Right ventricle myocardium inferior (tissue), 1 donor: ENCODE results near the gene GNAO1. TPM values are rescaled to one million over a fixed set of nuclear protein-coding genes. Genes with fewer than 3 reads are reported as not detected.

Source experiments
- ATAC-seq: fragments of 200-7000 bp; cut with Tn5 transposase; one replicate; pipeline ENCODE4 v1.9.1; 2020; ENCODE audit warnings: mild to moderate bottlenecking, moderate library complexity
- DNase-seq: peaks from one replicate; pipeline ENCODE4 v3.0.0; 2021; ENCODE audit errors: missing footprints
- intact Hi-C: fragments of 100-400 bp; cut with DNase I; formaldehyde crosslinking; loops from one replicate; pipeline ENCODE4 v1.11.0; 2022
- total RNA-seq: library from RNA; stranded (reverse); fragmentation: NEBNext Ultra II Directional; extraction: Animal tissue kit (Norgen Biotek cat#: 25700); gene quantifications from one replicate; pipeline ENCODE4 v1.2.1, GENCODE V29; 2021
- donor health status: DM: no; HTN: yes; CAD: no; lungs with severe emphysema.

The GNAO1 gene
- total RNA-seq, 1 donor from 2014 or later, result 32.2 TPM

DNA sequence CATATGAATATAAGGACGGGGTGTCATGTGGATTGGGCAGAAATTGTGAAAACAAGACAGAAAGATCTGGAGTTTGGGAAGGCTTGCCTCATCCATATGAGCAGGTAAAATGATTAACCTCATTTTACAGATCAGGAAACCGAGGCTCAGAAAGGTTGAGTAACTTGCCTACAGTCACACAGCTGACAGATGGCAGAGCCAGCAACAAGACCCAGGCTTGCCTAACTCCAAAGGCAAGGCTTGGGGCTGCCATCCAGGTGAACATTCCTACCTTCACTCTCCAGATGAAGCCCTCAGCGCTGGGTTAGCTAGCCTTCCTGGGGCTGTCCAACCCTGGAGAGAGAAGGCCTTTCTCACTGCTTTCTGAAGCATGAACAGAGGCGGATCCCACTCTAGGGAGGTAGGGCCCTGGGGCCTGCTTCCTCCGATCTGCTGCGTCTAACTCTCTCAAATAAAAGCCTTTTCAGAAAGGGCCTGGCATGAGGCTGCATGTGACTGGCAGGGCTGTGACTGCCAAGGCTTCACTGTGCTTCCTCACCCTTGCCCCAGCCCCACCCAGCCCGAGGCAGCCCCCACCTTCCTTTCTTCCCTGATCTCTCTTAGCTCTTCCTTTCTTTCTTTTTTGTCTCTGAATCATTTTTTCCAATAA, 107.8 kb downstream of the GNAO1 start:
- intact Hi-C loops, result no loop called here
- peak; percentile 51 for ATAC-seq
- DNase-seq, result no peak

DNA sequence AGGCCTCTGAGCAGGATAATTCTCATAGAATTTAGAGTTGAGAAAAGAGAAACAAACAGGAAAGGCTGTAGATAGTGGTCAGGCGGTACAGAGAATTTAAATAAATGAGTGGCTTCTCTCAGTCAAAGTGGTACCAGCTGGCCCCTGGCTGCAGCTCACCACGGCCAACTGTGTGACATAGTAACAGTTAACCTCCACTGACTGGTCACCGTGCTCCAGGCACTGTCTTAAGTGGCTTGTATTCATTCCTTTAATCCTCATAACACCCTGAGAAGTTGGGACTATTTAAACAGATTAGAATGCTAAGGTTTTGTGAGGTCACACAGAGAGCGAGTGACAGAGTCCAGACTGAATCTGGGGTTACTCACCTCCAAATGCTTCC, 108.9 kb downstream of the GNAO1 start:
- DNase-seq (no peak), ATAC-seq (no peak)
- intact Hi-C loops, result no loop called here

DNA sequence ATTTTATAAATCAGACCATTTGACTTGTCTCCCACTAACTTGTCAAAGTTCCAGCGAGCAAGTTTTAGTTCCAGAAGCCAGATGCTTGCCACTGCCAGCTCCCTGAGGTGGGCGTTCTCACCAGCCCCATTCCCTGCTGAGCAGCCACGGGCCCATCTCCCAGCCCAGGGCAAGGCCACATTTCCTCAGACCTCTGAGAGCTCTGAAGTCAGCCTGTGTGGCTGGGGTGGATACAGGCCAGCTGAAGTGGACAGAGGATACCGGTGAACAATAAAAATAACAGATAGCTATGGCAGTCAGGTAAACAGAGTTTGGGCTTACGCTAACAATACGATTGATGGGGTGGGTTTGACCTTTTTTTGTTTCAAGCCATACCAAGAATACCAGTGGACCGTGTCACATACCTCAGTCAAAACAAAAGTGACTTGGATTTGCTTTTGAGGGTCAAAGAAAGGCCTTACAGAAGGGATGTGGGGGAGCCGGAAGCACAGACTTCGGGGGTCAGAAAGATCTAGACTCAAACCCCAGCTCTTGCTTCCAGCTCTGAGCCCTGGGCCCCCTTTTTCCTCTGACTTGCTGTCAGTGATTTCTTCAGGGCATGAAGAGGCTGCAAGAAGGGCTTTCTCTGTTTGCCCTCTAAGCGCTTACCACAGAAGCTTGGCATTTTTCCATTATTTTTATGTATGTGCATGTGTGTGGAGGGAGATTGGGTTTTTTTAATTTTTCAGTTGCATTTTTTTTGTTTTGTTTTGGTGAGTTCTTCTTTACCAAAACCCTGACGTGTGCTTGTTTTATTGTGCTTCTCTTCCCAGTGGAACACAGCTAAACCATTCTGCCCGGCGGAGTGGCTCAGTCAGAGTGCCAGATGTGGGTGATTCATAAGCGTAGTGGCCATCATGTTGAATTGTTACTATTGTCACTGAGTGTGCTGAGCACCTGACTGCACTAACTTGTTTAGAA, 109.9 kb downstream of the GNAO1 start:
- intact Hi-C loops, result no loop called here
- no peak for ATAC-seq
- no peak for DNase-seq

DNA sequence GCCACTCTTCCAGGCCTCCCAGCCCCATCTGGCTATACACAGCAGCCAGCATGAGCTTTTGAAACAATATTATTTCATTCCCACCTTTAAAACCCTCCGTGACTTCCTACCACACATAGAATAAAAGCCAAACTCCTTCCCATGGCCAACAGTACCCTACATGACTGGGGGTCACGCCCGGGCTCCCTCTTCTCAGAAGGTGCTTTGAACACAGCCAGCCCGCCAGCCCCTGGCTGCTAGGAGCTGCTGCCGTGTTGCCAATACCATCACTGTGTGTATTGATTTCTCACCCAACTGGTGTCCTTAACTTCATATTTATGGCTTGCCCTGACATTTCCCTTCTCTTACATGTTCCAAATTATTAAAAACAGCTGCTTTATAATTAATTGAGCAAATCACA, 111.2 kb downstream of the GNAO1 start:
- ATAC-seq (no peak), DNase-seq (no peak)
- intact Hi-C loops, result no loop called here

DNA sequence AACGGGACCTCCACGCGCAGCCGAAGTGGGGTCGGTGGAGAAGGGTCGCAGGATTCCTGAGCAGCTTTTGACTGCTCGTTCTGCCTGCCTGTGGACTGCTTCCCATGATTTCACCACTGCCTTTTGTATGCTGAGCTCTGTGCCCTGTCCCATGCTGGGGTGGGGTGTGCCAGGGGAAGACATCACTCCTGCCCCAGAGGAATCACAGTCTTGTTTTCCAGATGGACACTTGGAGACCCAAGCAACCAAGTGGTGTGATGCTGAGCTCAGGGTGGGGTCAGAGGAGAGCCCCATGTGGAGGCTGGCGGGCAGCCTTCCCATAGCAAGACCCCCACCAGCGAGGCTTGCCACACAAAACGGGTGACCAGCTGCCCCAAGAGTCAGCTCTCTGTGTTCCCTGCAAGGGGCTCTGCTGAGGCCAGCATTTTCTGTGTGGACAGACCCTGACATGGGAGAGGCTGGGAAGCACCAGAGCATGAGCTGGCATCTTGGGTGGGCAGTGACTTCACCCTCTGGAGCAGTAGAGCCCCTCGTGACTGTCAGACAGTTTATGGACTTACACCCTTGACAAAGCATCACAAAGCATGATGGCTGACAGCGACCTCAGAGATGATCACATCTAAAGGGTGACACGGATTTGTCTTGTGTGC, 111.9 kb downstream of the GNAO1 start:
- DNase-seq (no peak), ATAC-seq (no peak)
- intact Hi-C loops, result no loop called here

DNA sequence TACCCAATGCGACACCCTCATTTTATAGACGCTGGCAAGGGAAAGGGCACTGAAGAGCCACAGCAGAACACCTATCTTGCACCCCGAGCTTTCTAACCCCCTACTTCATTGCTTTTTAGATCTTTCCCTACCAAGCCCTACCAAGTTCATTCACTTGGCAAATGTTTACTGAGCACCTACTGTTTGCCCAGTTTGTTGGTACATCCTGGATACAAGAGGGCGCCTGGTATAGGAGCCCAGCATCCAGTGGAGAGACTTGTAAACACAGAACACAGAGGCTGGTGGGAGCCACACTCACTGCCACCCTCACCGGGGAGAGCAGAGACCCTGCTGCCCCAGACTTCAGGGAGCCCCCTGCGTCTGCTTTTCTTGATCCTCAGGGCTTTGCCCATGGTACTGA, 112.6 kb downstream of the GNAO1 start:
- ATAC-seq, result no peak

DNA sequence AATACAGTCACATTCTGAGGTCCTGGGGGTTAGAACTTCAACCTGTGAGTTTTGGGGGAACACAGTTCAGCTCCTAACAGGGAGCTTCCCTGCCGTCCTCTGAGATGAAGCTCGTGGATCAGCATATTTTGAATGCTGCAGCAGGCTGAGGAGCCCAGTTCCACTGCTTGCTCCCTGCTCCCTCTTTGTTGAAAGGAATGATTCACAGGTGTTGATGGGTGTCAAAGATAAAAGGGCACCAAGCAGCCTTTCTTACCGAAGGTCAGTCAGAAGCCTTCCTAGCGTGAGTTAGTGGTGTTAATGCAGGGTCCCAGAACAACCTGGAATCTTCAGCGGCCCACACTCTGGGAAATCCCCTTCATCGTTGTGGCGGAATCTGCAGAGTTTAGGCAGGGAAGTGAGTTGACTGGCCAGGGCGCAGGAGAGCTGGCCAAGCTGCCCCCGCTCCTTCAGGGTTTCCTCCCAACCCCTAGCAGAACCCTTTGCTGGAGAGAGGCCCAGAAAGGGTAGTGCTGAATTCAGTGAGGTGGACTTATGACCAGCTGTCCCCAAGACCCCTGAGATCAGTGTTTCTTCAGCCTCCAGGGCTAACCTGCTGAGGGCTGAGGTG, 114.8 kb downstream of the GNAO1 start:
- ATAC-seq (no peak), DNase-seq (no peak)
- intact Hi-C loops, result no loop called here

More for the DNA sequence above, 112.6 kb downstream of the GNAO1 start:
- intact Hi-C loops, result no loop called here
- no peak for DNase-seq

DNA sequence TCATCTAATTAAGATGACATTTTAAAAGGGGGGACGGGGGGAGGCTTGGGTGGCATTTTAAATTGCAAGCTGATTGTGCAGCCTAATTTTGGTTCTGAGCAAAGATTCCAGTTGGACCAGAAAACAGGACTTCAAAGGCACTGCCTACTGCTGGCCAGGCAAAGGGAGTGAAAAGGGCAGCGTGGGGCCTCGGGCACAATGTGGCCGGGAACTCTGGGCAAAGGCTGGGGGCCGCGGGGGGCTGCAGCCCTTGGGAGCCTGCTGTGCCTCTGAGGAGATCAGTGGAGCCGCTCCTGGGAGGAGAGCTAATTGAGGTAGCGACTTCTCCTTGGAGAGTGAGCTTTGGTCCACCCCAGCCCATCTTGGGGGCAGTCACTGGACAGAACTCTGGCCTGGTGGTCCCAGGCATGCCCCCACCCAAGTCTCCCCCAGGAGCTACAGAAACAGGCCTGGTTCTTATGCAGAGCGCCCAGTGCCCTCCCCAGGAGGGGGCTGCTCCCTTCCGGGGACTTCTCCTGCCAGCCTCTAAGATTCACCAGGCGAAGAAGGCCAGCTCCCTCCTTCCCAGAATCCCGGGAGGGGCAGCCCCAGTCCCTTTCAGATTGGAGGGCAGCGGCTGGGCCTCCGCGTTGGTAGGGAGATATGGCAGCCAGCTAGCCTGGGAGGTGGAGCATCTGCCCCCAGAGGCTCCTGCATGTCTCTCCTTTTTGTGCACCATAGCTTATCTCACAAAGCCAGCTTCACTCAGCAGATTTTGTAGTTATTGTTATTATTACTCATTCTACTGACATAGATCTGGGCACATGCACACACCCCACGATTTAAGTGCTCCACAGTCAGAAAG, 115.6 kb downstream of the GNAO1 start:
- DNase-seq, result no peak
- ATAC-seq, result no peak
- intact Hi-C loops, result no loop called here

DNA sequence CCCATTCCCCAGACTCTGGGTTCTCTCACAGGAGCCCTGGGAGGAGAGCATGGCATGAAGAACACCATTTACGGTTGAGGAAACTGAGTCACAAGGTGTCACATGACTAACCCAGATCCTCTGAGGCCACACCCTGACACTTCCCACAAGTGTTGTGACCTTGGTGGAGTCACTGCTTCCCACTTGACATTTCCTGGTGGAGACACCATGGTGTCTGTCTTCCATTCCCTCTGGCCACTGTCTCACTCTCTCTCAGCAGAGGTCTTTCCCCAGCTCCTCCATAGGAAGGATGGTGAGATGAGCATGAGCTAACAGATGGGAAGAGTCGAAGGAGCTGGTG, 116.2 kb downstream of the GNAO1 start:
- ATAC-seq (no peak), DNase-seq (no peak)
- intact Hi-C loops, result no loop called here

DNA sequence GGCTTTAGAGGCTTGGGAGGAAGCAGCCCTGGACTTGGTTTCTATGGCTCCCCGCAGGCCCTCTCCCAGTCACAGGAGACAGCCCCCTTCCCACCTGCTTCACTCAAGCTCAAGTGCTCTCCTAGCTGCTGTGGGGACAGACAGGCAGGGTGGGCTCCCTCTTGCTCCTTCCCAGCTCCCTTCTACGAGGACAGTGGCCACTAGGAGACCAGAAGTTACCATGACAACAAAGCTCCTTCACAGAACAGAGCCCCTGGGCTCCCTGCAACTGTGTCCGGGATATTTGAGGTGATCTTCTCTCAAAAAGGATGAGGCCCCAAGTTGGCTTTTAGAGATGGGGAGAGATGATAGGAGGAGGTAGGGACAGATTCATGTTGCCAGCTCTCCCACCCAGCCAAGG, 117.7 kb downstream of the GNAO1 start:
- ATAC-seq, result no peak
- DNase-seq, result no peak
- intact Hi-C loops, result no loop called here

DNA sequence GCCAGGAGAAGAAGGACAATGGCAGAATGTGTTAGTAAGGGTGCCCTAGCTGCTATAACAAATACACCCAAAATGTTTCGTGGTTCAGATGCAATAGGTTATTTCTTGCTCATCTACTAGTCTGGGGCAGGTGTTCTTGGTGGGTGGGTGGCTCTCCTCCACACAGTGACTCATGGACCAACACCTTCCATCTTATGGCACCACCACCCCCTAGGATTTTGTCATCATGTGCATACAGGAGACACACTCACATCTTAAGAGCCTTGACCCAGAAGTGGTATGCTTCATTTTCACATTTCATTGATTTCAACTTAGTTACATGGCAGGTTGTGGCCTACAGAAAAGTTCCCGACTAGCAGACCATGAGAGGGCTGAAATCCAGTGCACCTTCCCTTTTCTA, 119.4 kb downstream of the GNAO1 start:
- intact Hi-C loops, result loop anchor here (10.0 kb wide), 2 partner anchors 56 to 206 kb away; no protein-coding TSS in a partner anchor
- DNase-seq (no peak), ATAC-seq (no peak)

DNA sequence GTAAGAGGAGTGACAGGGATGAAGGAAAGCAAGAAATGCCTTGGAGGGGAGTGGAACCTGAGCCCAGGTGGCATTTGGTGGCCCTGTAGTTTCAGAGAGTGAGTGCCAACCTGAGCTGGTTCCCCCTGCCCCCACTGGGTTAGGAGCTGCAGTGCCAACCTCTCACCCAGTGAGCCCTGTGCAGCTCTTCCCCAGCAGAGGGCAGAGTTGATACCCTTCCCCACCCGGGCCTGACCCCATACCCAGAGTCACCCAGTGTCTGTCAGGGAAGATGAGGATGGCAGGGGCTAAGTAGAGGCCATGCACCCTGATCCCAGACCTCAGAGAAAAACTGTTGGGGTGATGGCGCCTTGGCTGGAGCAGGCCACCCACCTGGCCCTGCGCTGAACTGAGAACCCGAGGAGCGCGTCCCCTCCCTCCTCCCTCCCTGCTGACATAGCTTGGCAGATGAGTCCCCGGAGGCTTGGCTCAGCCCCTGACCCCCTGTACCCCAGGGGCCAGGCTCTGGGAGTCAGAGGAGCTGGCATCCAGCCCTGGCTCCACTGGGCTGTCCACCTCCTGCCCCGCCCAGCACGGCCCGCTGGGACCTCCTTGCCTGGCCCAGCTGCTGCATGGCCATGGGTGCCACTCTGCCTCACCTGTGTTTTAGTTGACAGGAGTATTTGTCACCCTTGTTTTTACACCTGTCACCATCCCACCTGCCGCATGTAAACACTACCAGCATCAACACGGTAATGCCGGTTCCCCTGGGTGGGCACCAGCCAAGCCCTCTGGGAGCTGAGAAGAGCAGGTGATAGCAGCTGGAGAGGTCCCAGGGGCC, 120.1 kb downstream of the GNAO1 start:
- intact Hi-C loops, result loop anchor here (10.0 kb wide), 2 partner anchors 57 to 207 kb away; no protein-coding TSS in a partner anchor
- ATAC-seq, result no peak

DNA sequence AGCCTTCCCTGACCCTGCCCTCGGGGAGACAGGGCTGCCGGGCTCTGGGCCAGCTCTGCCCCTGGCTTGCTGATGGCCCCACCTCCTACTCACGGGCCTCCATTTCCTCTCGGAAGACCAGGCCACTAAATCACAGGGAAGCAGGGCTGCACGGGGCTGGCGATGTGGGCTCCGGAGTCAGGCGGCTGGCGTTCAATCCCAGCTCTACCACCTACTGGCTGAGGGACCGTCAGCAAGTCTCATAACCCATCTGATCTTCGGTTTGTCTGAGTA, 120.7 kb downstream of the GNAO1 start:
- ATAC-seq (no peak), DNase-seq (no peak)
- intact Hi-C loops, result loop anchor here (10.0 kb wide), 2 partner anchors 57 to 207 kb away; no protein-coding TSS in a partner anchor

More for the DNA sequence above, 120.1 kb downstream of the GNAO1 start:
- DNase-seq, result no peak

DNA sequence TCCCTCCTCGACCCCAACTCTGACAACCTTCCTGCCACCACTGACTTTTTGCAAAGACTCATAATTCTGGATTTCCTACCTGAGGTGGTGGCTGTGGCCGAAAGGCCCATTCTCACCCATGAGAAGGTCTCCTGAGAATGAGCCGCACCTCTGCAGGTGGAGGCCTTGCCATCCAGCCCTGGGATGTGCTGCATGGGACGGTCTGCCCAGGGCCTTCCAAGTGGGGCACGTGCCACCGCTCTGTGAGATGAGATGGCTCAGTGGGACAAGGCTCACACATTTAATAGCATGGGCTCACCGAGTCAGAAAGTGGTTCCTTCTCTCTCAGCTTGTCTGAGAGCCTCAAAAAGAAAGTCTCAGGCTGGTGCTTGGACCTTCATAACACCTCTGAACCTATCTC, 121.3 kb downstream of the GNAO1 start:
- intact Hi-C loops, result loop anchor here (10.0 kb wide), 2 partner anchors 58 to 208 kb away; no protein-coding TSS in a partner anchor
- DNase-seq, result peak; percentile 34
- ATAC-seq, result no peak

DNA sequence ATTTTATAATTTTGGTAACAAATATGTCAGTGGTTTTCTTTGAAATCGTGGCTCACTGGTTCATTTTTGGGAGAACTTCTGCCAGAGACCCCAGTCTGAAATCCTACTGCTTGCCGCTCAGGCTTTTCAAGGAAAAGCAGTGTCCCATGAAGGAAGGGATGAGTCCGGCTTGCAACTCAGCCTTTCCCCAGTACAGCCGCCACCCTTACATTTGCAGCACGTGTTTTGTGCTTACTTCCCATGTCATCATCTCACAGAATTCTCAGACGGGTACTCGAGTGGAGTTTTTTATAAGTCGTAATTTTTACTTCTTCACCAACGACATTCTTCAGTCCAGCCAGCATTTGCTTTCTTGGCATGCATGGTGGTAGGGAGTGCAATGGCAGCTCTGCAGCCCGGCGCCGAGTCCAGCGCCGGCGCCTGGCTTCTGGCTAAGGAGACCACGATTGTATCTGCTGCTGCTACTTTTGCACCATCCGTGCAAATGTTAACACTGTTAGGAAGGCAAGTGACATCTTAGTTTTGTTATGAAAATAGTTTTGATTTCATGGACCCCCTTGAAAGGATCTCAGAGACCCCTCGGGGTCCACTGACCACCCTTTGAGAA, 123.1 kb downstream of the GNAO1 start:
- no peak for DNase-seq
- intact Hi-C loops, result loop anchor here (10.0 kb wide), 2 partner anchors 60 to 210 kb away; no protein-coding TSS in a partner anchor
- no peak for ATAC-seq

DNA sequence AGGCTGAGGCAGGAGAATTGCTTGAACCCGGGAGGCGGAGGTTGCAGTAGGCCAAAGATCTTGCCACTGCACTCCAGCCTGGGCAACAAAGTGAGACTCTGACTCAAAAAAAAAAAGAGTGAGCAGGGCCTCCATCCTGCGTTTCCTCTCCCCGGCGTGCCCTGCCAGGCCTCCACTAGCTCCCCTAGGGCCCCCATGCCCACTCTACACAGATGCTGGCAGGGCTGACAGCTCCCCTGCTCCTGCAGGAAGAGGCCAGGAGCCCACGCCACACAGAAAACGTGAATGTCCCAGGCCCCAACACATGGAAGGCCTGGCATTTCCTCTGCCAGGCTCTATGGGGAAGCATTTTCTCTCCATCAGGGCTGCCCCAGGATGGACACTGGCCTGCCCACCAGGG, 124.7 kb downstream of the GNAO1 start:
- ATAC-seq (no peak), DNase-seq (no peak)
- intact Hi-C loops, result loop anchor here (5.0 to 10.0 kb wide), 3 partner anchors 61 to 211 kb away; partner anchors contain the start of gene GNAO1

DNA sequence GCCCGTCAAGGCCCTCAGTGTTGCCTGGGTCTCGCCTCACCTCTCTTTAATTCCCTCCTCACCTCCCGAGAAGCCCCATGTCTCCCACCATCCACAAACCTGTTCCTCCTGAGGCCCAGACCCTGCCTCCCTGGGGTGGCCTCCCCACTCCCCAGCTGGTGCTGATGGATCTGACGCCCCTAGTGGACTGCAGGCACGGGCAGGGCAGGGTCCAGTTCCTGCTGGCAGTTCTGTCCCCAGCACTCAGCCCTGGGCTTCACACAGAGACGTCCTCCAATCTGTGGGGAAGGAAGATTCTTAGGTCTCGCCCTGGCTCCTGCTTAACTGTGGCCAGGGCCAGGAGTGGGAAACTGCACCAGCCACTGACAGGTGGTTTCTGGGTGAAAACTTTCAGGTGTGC, 125.3 kb downstream of the GNAO1 start:
- ATAC-seq (no peak), DNase-seq (no peak)
- intact Hi-C loops, result loop anchor here (5.0 to 10.0 kb wide), 3 partner anchors 62 to 212 kb away; partner anchors contain the start of gene GNAO1
